Panc1 (cell line): Measurements from ENCODE around the gene ENPP1. TPM values are rescaled to one million over a fixed set of nuclear protein-coding genes. Genes with fewer than 3 reads are reported as not detected.
A peak's percentile ranks its signal among the peaks of the same experiment; 100 is the strongest.

ENCODE experiments used
- ATAC-seq: fragments of 200-7000 bp; cut with Tn5 transposase; 2 replicates; pipeline ENCODE4 v1.9.1; 2020; ENCODE audit warnings: mild to moderate bottlenecking, moderate library complexity
- BruUV-seq: library from RNA; stranded (reverse); fragments of 400-500 nt; replicated peaks from 2 replicates; lab custom pipeline; 2021; lab: Mats Ljungman, UMichigan
- CTCF ChIA-PET: fragments of 300-600 bp; sonication (Branson Sonifier 250); formaldehyde crosslinking; loops from one replicate; lab custom pipeline; 2022; ENCODE audit warnings: antibody characterized with exemption; lab: Charles Lee
- POLR2A ChIA-PET: fragments of 300-600 bp; sonication (Branson Sonifier 250); formaldehyde crosslinking; loops from one replicate; lab custom pipeline; 2022; ENCODE audit warnings: antibody characterized with exemption; lab: Charles Lee
- DNase-seq: peaks from one replicate; pipeline ENCODE4 v3.0.0-alpha.2; 2010; ENCODE audit warnings: low read depth, low spot score
- H3K27ac ChIP-seq: 2 replicates; pipeline ENCODE4 v1.5.1; 2011; ENCODE audit warnings: mild to moderate bottlenecking, low read length, inconsistent platforms
- H3K27me3 ChIP-seq: fragments of 200-500 bp; sonication (Bioruptor generic); 2 replicates; pipeline ENCODE4 v1.6.0; 2014; ENCODE audit warnings: low read length, inconsistent platforms; ENCODE audit not compliant: control insufficient read depth, insufficient read depth
- H3K36me3 ChIP-seq: fragments of 200-500 bp; sonication (Bioruptor generic); 2 replicates; pipeline ENCODE4 v1.5.1; 2014; ENCODE audit warnings: inconsistent platforms, mild to moderate bottlenecking, low read length, moderate library complexity; ENCODE audit not compliant: control insufficient read depth, insufficient read depth
- H3K4me1 ChIP-seq: 2 replicates; pipeline ENCODE4 v1.5.1; 2011; ENCODE audit warnings: inconsistent platforms, mild to moderate bottlenecking, low read length, moderate library complexity; ENCODE audit not compliant: control insufficient read depth, insufficient read depth
- H3K4me3 ChIP-seq, 2 experiments: 2 replicates each; pipeline ENCODE4 v1.5.1; 2011 to 2012; ENCODE audit warnings: low read depth in 2 of 2, low read length in 2 of 2, mild to moderate bottlenecking in 2 of 2, inconsistent platforms in 1 of 2, moderate library complexity in 1 of 2
- H3K9me3 ChIP-seq: fragments of 200-500 bp; sonication (Bioruptor generic); 2 replicates; pipeline ENCODE4 v1.5.1; 2014; ENCODE audit warnings: low read depth, mild to moderate bottlenecking, inconsistent platforms, low read length, moderate library complexity; ENCODE audit not compliant: control insufficient read depth, insufficient read depth
- CTCF ChIP-seq: fragments of 450-650 bp; IDR thresholded peaks from 2 replicates; pipeline ENCODE4 v1.5.1; 2017; ENCODE audit warnings: mild to moderate bottlenecking
- POLR2AphosphoS5 ChIP-seq: IDR thresholded peaks from 2 replicates; pipeline ENCODE4 v1.6.1; 2012; ENCODE audit warnings: mild to moderate bottlenecking, low read depth, low read length, moderate library complexity
- REST ChIP-seq, 2 experiments: IDR thresholded peaks; 2 replicates each; pipeline ENCODE4 v1.6.1; 2011 to 2012; ENCODE audit warnings: low read depth in 2 of 2, control low read depth in 1 of 2, low read length in 1 of 2, mild to moderate bottlenecking in 1 of 2, moderate library complexity in 1 of 2; ENCODE audit not compliant: insufficient read depth in 1 of 2
- SIN3A ChIP-seq: IDR thresholded peaks from 2 replicates; pipeline ENCODE4 v1.6.1; 2012; ENCODE audit warnings: low read depth, mild to moderate bottlenecking, low read length, moderate library complexity, borderline replicate concordance; ENCODE audit not compliant: insufficient read depth
- TCF7L2 ChIP-seq: IDR thresholded peaks from 2 replicates; pipeline ENCODE4 v1.6.1; 2011; ENCODE audit warnings: mild to moderate bottlenecking, low read depth, low read length, inconsistent platforms
- in situ Hi-C: cut with HindIII; loops from 2 replicates; pipeline ENCODE4 v1.10.0; 2016; ENCODE audit warnings: low sequenced_read_pairs, low pct_unique_long_range_greater_than_20kb
- intact Hi-C: fragments of 100-400 bp; cut with micrococcal nuclease; formaldehyde crosslinking; loops from one replicate; pipeline ENCODE4 v1.10.0; 2022; ENCODE audit not compliant: unreplicated experiment
- total RNA-seq: library from RNA; stranded (reverse); gene quantifications from one replicate; pipeline ENCODE4 v1.2.1, GENCODE V29; 2021; ENCODE audit not compliant: unreplicated experiment

ENPP1 gene
- total RNA-seq, 1 experiment from 2014 or later: 6.8 TPM

- ATAC-seq: no peak
- in situ Hi-C loops: no loop called here
- intact Hi-C loops: loop anchor here (10.0 kb wide), 1 partner anchor 127 kb away; no protein-coding TSS in a partner anchor
- H3K4me1 ChIP-seq: no peaks in the 10 kb centered on the region
- H3K4me3 ChIP-seq: no peak overlapping the region
- DNase-seq: no peak
- H3K9me3 ChIP-seq: no peaks in the 10 kb centered on the region
- TF ChIP-seq CTCF (peak; percentile 8; the same call in 1 of the 2 replicates), SIN3A (no peak)
- CTCF ChIA-PET: no interaction called here
- H3K27ac ChIP-seq: no peak overlapping the region
- H3K36me3 ChIP-seq: no peaks in the 10 kb centered on the region
- no peaks in the 10 kb centered on the region; the same call in 1 of the 2 replicates for H3K27me3 ChIP-seq
- POLR2A ChIA-PET: no interaction called here
- BruUV-seq: no TSS peak
Measured at GRCh38 chr6:131787766-131788712, 19.8 kb upstream of the ENPP1 start.

- DNase-seq (no peak), ATAC-seq (no peak)
- no TSS peak for BruUV-seq
- intact Hi-C loops (loop anchor here (10.0 kb wide), 1 partner anchor 126 kb away; no protein-coding TSS in a partner anchor), in situ Hi-C loops (no loop called here)
- H3K4me1 ChIP-seq: no peaks in the 10 kb centered on the region
- no peak overlapping the region for H3K27ac ChIP-seq
- ChIA-PET POLR2A (no interaction called here), CTCF (no interaction called here)
- H3K36me3 ChIP-seq: no peaks in the 10 kb centered on the region
- no peaks in the 10 kb centered on the region for H3K9me3 ChIP-seq
- no peak overlapping the region for H3K4me3 ChIP-seq
- no peaks in the 10 kb centered on the region; the same call in 1 of the 2 replicates for H3K27me3 ChIP-seq
- TF ChIP-seq SIN3A: no peak
Measured at GRCh38 chr6:131789219-131789618, 18.6 kb upstream of the ENPP1 start.

GRCh38 chr6:131791476-131791875 lies 16.3 kb upstream of the ENPP1 start:
- POLR2A ChIA-PET: no interaction called here
- intact Hi-C loops: no loop called here
- Histone ChIP-seq H3K9me3 (no peaks in the 10 kb centered on the region), H3K36me3 (no peaks in the 10 kb centered on the region), H3K27me3 (no peaks in the 10 kb centered on the region), H3K4me3 (no peak overlapping the region), H3K27ac (no peak overlapping the region), H3K4me1 (no peaks in the 10 kb centered on the region)
- no TSS peak for BruUV-seq
- DNase-seq (no peak), ATAC-seq (no peak)
- CTCF ChIA-PET: interaction anchor here (0.6 kb wide), 1 partner anchor 126 kb away, joined by 5 read pairs; no protein-coding TSS in a partner anchor
- TF ChIP-seq POLR2AphosphoS5 (no peak), REST (IDR thresholded peaks at IDR 0.05; ENCODE audit: insufficient read depth in 1 of 2, low read depth in 2 of 2, low read length in 1 of 2) (no peak), SIN3A (no peak), CTCF (no peak), TCF7L2 (no peak)
- in situ Hi-C loops: no loop called here
